Measurements from ENCODE around the gene RABGAP1L. TPM values are rescaled to one million over a fixed set of nuclear protein-coding genes. Genes with fewer than 3 reads are reported as not detected.

The RABGAP1L gene
- total RNA-seq, 6 donors from 2014 or later = 41.3 to 229 (median 85.3) TPM

DNA sequence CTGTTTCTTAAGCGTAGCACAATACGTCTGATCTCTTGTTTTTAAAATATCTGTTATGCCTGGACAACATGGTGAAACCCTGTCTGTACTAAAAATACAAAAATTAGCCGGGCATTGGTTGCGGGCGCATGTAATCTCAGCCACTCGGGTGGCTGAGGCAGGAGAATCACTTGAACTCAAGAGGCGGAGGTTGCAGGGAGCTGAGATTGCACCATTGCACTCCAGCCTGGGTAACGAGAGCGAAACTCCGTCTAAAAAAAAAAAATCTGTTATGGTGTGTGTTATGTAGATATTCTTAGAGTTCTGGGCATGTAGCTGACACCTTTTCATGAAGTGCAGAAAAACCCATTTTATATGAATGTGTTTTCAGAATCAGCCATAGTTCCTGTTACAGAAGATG lies 38.2 kb downstream of the RABGAP1L start:
- Histone ChIP-seq H3K9me3 (no peaks in the 10 kb centered on the region), H3K36me3 (no peaks in the 10 kb centered on the region), H3K27ac (no peak overlapping the region), H3K27me3 (no peaks in the 10 kb centered on the region), H3K4me3 (peak overlapping the region in 2 of 4 donors; percentile 13 to 17), H3K4me1 (peaks cover 0 to 5% (median 0%) of the 10 kb centered on the region in 4 donors)
- ATAC-seq (ENCODE audit: low FRiP score in 2 of 2) (no peak), DNase-seq (peak in 1 of 2 donors; percentile 71)
- 58 to 91% methylated on average over 10 of the region's 10 CpGs for WGBS, 2 donors
- no peak for TF ChIP-seq EP300 (IDR thresholded peaks at IDR 0.05)
- TF ChIP-seq, protein P1, sequence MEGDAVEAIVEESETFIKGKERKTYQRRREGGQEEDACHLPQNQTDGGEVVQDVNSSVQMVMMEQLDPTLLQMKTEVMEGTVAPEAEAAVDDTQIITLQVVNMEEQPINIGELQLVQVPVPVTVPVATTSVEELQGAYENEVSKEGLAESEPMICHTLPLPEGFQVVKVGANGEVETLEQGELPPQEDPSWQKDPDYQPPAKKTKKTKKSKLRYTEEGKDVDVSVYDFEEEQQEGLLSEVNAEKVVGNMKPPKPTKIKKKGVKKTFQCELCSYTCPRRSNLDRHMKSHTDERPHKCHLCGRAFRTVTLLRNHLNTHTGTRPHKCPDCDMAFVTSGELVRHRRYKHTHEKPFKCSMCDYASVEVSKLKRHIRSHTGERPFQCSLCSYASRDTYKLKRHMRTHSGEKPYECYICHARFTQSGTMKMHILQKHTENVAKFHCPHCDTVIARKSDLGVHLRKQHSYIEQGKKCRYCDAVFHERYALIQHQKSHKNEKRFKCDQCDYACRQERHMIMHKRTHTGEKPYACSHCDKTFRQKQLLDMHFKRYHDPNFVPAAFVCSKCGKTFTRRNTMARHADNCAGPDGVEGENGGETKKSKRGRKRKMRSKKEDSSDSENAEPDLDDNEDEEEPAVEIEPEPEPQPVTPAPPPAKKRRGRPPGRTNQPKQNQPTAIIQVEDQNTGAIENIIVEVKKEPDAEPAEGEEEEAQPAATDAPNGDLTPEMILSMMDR (IDR thresholded peaks at IDR 0.05) = no peak
- TF ChIP-seq POLR2AphosphoS5 (IDR thresholded peaks at IDR 0.05) = no peak
- no peak for TF ChIP-seq POLR2A (IDR thresholded peaks at IDR 0.05)

DNA sequence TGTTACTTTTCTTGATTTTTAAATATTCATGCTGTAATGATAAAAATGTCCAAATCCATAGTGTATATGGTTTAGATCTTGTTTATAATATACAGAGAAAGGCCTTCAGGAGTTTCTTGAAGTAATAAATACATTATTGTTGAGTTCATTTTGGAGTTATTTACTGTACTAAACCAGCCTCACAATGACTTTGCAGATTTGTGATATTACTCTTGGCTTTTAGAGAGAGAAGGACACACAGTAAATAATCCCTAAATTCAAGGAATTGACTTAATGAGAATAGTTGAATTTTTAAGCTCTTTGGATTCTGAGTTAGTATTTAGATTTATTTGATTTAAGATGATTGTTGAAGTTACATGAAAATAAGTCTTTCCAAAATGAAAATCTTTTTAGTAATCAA lies 38.9 kb downstream of the RABGAP1L start:
- ATAC-seq (ENCODE audit: low FRiP score in 2 of 2) = no peak
- no peak overlapping the region for H3K4me3 ChIP-seq
- no peaks in the 10 kb centered on the region for H3K9me3 ChIP-seq
- no peak for TF ChIP-seq EP300 (IDR thresholded peaks at IDR 0.05)
- TF ChIP-seq, protein P1 (IDR thresholded peaks at IDR 0.05) = no peak
- no peak for TF ChIP-seq POLR2AphosphoS5 (IDR thresholded peaks at IDR 0.05)
- DNase-seq = no peak
- no peaks in the 10 kb centered on the region for H3K36me3 ChIP-seq
- H3K4me1 ChIP-seq = peaks cover 0 to 5% (median 0%) of the 10 kb centered on the region in 4 donors
- H3K27ac ChIP-seq = no peak overlapping the region
- no peaks in the 10 kb centered on the region for H3K27me3 ChIP-seq

DNA sequence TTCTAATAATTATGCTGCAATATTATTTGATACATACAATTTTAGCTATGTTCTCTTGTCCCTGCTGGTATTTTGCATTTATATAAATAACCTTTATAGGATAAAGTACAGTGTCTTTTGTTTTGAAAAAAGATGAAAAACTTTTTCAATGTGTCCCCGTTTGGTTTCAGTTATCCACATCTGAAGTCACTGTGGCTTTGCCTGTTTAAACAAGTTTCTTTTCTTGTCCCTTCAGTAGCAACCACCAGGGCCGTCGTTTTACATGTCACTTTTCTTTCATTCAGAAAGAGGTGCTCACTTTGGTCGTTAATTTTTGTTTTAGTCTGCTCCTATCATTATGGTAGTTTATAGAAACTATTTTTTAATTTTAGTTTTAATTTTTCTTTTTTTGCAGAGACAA lies 41.4 kb downstream of the RABGAP1L start:
- DNase-seq (no peak), ATAC-seq (ENCODE audit: low FRiP score in 2 of 2) (no peak)
- Histone ChIP-seq H3K27ac (no peak overlapping the region), H3K9me3 (no peaks in the 10 kb centered on the region), H3K4me3 (no peak overlapping the region), H3K27me3 (no peaks in the 10 kb centered on the region), H3K36me3 (no peaks in the 10 kb centered on the region), H3K4me1 (peaks cover 0 to 13% (median 0%) of the 10 kb centered on the region in 4 donors)
- no peak for TF ChIP-seq EP300 (IDR thresholded peaks at IDR 0.05)
- no peak for TF ChIP-seq POLR2A (IDR thresholded peaks at IDR 0.05)
- TF ChIP-seq, protein P1 (IDR thresholded peaks at IDR 0.05) = no peak
- TF ChIP-seq POLR2AphosphoS5 (IDR thresholded peaks at IDR 0.05) = no peak
- WGBS, 2 donors = 75 to 80% methylated on average over 4 of the region's 4 CpGs

DNA sequence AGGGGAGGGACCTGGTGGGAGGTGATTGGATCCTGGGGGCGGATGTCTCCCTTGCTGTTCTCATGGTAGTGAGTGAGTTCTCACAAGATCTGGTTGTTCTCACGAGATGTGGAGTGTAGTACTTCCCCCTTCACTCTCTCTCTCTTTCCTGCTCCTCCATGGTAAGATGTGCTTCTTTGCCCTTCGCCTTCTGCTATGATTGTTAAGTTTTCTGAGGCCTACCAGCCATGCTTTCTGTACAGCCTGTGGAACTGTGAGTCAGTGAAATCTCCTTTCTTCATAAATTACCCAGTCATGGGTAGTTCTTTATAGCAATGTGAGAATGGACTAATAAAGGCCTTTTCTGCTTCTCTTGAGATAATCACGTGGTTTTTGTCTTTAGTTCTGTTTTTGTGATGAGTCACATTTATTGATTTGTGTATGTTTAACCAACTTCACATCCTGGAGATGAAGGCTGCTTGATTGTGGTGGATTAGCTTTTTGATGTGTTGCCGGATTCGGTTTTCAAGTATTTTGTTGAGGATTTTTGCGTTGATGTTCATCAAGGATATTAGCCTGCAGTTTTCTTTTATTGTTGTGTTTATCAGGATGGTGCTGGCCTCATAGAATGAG lies 45.5 kb downstream of the RABGAP1L start:
- ATAC-seq (ENCODE audit: low FRiP score in 2 of 2) (no peak), DNase-seq (no peak)
- no peaks in the 10 kb centered on the region for H3K9me3 ChIP-seq
- peaks cover 0 to 12% (median 0%) of the 10 kb centered on the region in 4 donors for H3K4me1 ChIP-seq
- no peak overlapping the region for H3K4me3 ChIP-seq
- WGBS, 2 donors = 85 to 91% methylated on average over 7 of the region's 7 CpGs
- H3K27ac ChIP-seq = no peak overlapping the region
- H3K27me3 ChIP-seq = no peaks in the 10 kb centered on the region
- H3K36me3 ChIP-seq = no peaks in the 10 kb centered on the region
- no peak for TF ChIP-seq POLR2A (IDR thresholded peaks at IDR 0.05)
- TF ChIP-seq, protein P1 (IDR thresholded peaks at IDR 0.05) = no peak
- no peak for TF ChIP-seq POLR2AphosphoS5 (IDR thresholded peaks at IDR 0.05)
- no peak for TF ChIP-seq EP300 (IDR thresholded peaks at IDR 0.05)
